ENCODE measurements around the gene LHX1.

LHX1 gene

GRCh38 chr17:36937001-36937958, at the start of gene LHX1:
Gene LHX1 (plus strand): TSS chr17:36937475. CDS start chr17:36938198, 723 bp downstream.
- DNase-seq = peak in 1 of 2 experiments; percentile 45

- DNase-seq = peak in 1 of 2 experiments; percentile 17
These were observed 48.9 kb upstream of the LHX1 start for GRCh38 chr17:36888236-36888951.

- DNase-seq = no peak
These were observed 47.4 kb upstream of the LHX1 start for GRCh38 chr17:36889770-36890349.

GRCh38 chr17:36890398-36891168, 46.7 kb upstream of the LHX1 start:
- no peak for DNase-seq

GRCh38 chr17:36892112-36892838, 45.0 kb upstream of the LHX1 start:
- peak in 1 of 2 experiments; percentile 30 for DNase-seq

- DNase-seq = no peak
These were observed 43.1 kb upstream of the LHX1 start for GRCh38 chr17:36894177-36894576.

GRCh38 chr17:36894925-36895324, 42.4 kb upstream of the LHX1 start:
- no peak for DNase-seq

- no peak for DNase-seq
These were observed 37.8 kb upstream of the LHX1 start for GRCh38 chr17:36899250-36900159.

GRCh38 chr17:36900160-36900512, 37.1 kb upstream of the LHX1 start:
- no peak for DNase-seq

- no peak for DNase-seq
These were observed 35.8 kb upstream of the LHX1 start for GRCh38 chr17:36901506-36901905.

GRCh38 chr17:36907407-36907806, 29.9 kb upstream of the LHX1 start:
- DNase-seq = no peak

- DNase-seq = no peak
These were observed 26.8 kb upstream of the LHX1 start for GRCh38 chr17:36910513-36910912.

GRCh38 chr17:36911001-36911400, 26.3 kb upstream of the LHX1 start:
- no peak for DNase-seq

GRCh38 chr17:36913132-36913531, 24.1 kb upstream of the LHX1 start:
- DNase-seq = no peak

- DNase-seq = no peak
These were observed 19.0 kb upstream of the LHX1 start for GRCh38 chr17:36918211-36918691.

GRCh38 chr17:36919407-36919968, 17.8 kb upstream of the LHX1 start:
- DNase-seq = no peak

- no peak for DNase-seq
These were observed 17.0 kb upstream of the LHX1 start for GRCh38 chr17:36920032-36921005.

GRCh38 chr17:36921095-36921851, 16.0 kb upstream of the LHX1 start:
- DNase-seq = no peak

Data from NCI-H526 (cell line).